Left ventricle myocardium inferior (tissue), 1 donor: ENCODE measurements around the gene SMIM20. TPM values are rescaled to one million over a fixed set of nuclear protein-coding genes. Genes with fewer than 3 reads are reported as not detected.

ENCODE experiments used
- DNase-seq: peaks from one replicate; pipeline ENCODE4 v3.0.0-alpha.2; 2020
- H3K27ac ChIP-seq: fragments of 200-600 bp; replicated peaks from 2 replicates; pipeline ENCODE4 v1.8.0; 2021
- H3K27me3 ChIP-seq: fragments of 200-600 bp; 2 replicates; pipeline ENCODE4 v1.8.0; 2021; ENCODE audit warnings: low read depth
- H3K36me3 ChIP-seq: fragments of 200-600 bp; 2 replicates; pipeline ENCODE4 v1.8.0; 2021
- H3K4me1 ChIP-seq: fragments of 200-600 bp; 2 replicates; pipeline ENCODE4 v1.8.0; 2021
- H3K4me3 ChIP-seq: fragments of 200-600 bp; 2 replicates; pipeline ENCODE4 v1.8.0; 2021; ENCODE audit warnings: mild to moderate bottlenecking, moderate library complexity
- H3K9me3 ChIP-seq: fragments of 200-600 bp; replicated peaks from 2 replicates; pipeline ENCODE4 v1.8.0; 2021
- intact Hi-C: fragments of 100-400 bp; cut with micrococcal nuclease; formaldehyde crosslinking; loops from one replicate; pipeline ENCODE4 v1.11.0; 2022
- total RNA-seq: library from RNA; stranded (reverse); fragmentation: NEBNext Ultra II Directional; extraction: Animal tissue kit (Norgen Biotek cat#: 25700); gene quantifications from one replicate; pipeline ENCODE4 v1.2.1, GENCODE V29; 2021
- TF ChIP-seq, protein P1 (sequence below): fragments of 200-600 bp; IDR thresholded peaks from 2 replicates; pipeline ENCODE4 v1.8.0; 2021; ENCODE audit warnings: antibody characterized with exemption, mild to moderate bottlenecking, borderline replicate concordance
- donor health status: DM: no; HTN: yes; CAD: no; lungs with severe emphysema.

Gene SMIM20
- total RNA-seq, 1 donor from 2014 or later = 45.4 TPM

DNA sequence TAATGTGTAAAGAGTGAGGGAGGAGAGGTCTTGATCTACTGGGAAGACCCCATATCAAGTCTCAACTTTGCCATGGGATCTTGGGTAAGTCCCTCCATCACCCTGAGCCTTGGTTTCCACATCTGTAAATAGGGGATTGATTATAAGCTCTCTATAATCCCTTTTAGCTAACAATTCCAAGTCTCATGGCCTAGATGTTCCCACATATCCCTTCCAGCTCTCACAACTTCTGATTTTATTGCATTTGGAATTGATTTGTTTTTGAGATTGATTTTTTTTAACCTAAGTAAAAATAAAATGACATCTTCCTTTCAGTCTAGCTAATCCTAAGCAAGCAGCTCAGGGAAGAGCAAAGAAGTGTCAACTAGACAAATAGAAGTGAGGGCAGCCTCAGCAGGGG is 29.8 kb downstream of the SMIM20 start:
- Histone ChIP-seq H3K4me3 (no peak overlapping the region), H3K9me3 (peaks cover 4% of the 10 kb centered on the region), H3K36me3 (no peaks in the 10 kb centered on the region), H3K4me1 (peaks cover 6% of the 10 kb centered on the region), H3K27me3 (no peaks in the 10 kb centered on the region), H3K27ac (peak overlapping the region; percentile 53)
- TF ChIP-seq, protein P1, sequence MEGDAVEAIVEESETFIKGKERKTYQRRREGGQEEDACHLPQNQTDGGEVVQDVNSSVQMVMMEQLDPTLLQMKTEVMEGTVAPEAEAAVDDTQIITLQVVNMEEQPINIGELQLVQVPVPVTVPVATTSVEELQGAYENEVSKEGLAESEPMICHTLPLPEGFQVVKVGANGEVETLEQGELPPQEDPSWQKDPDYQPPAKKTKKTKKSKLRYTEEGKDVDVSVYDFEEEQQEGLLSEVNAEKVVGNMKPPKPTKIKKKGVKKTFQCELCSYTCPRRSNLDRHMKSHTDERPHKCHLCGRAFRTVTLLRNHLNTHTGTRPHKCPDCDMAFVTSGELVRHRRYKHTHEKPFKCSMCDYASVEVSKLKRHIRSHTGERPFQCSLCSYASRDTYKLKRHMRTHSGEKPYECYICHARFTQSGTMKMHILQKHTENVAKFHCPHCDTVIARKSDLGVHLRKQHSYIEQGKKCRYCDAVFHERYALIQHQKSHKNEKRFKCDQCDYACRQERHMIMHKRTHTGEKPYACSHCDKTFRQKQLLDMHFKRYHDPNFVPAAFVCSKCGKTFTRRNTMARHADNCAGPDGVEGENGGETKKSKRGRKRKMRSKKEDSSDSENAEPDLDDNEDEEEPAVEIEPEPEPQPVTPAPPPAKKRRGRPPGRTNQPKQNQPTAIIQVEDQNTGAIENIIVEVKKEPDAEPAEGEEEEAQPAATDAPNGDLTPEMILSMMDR = no peak
- intact Hi-C loops = no loop called here
- DNase-seq = no peak

DNA sequence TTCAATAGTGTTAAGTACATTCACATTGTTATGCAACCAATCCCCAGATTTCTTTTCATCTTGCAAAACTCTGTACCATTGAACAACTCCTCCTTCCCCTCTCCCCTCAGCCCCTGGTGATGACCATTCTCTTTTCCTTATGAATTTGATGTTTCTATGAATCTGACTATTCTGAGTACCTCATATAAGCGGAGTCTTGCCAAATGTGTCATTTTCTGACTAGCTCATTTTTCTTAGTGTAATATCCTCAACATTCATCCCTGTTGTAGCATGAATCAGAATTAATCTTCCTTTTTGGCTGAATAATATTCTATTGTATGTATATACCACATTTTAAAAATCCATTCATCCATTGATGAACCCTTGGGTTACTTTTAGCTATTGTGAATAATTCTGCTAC is 34.0 kb downstream of the SMIM20 start:
- no peak for DNase-seq
- Histone ChIP-seq H3K27ac (no peak overlapping the region), H3K36me3 (no peaks in the 10 kb centered on the region), H3K9me3 (peaks cover 4% of the 10 kb centered on the region), H3K4me3 (no peak overlapping the region), H3K4me1 (peaks cover 13% of the 10 kb centered on the region), H3K27me3 (peaks cover 21% of the 10 kb centered on the region)
- TF ChIP-seq, protein P1 = no peak
- intact Hi-C loops = no loop called here

DNA sequence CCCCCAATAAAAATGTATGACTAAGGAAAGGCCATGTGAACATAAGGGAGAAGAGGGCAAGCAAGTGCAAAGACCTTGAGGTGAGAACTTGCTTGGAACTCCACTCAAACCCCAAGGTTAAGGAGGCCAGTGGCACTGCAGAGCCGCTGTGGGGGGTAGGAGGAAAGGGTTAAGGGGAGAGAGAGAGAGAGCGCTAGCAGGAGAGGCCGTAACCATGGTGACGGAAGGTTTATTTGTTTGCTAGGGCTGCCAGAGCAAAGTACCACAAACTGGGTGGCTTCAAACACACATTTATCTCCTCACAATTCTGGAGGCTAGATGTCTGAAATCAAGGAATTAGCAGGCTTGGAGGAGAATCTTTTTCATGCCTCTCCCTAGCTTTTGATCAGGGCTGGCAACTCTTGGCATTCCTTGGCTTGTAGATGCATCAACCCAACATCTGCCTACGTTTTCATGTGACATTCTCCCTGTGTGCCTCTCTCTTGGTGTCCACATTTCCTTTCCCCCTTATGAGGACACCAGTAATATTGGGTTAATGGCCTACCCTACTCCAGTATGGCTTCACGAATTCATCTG is 35.2 kb downstream of the SMIM20 start:
- TF ChIP-seq, protein P1 = no peak
- Histone ChIP-seq H3K4me3 (no peak overlapping the region), H3K9me3 (peaks cover 4% of the 10 kb centered on the region), H3K27ac (no peak overlapping the region), H3K36me3 (no peaks in the 10 kb centered on the region), H3K4me1 (peaks cover 8% of the 10 kb centered on the region), H3K27me3 (peaks cover 21% of the 10 kb centered on the region)
- intact Hi-C loops = no loop called here
- DNase-seq = no peak

DNA sequence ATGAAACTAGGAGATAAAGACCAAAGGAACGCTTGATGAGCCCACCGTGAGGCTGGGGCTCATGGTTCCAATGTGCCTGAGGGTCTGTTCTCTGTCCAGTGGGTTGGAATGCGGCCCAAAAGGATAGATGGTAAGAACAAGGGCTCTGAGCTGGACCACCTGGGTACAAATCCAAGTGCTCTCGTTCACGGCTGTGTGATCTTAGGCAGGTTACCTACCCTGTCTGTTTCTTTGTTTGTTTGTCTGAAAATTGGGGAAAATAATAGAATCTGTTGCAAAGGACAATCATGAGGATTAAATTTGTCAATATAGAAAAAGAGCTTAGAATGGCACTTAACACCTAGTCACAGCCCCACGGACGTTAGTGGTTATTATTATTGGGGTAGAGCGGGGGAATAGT is 36.0 kb downstream of the SMIM20 start:
- no peak overlapping the region for H3K27ac ChIP-seq
- H3K27me3 ChIP-seq = peaks cover 21% of the 10 kb centered on the region
- DNase-seq = no peak
- H3K4me1 ChIP-seq = peaks cover 8% of the 10 kb centered on the region
- H3K9me3 ChIP-seq = peaks cover 4% of the 10 kb centered on the region
- H3K4me3 ChIP-seq = no peak overlapping the region
- TF ChIP-seq, protein P1 = no peak
- H3K36me3 ChIP-seq = no peaks in the 10 kb centered on the region
- intact Hi-C loops = no loop called here

DNA sequence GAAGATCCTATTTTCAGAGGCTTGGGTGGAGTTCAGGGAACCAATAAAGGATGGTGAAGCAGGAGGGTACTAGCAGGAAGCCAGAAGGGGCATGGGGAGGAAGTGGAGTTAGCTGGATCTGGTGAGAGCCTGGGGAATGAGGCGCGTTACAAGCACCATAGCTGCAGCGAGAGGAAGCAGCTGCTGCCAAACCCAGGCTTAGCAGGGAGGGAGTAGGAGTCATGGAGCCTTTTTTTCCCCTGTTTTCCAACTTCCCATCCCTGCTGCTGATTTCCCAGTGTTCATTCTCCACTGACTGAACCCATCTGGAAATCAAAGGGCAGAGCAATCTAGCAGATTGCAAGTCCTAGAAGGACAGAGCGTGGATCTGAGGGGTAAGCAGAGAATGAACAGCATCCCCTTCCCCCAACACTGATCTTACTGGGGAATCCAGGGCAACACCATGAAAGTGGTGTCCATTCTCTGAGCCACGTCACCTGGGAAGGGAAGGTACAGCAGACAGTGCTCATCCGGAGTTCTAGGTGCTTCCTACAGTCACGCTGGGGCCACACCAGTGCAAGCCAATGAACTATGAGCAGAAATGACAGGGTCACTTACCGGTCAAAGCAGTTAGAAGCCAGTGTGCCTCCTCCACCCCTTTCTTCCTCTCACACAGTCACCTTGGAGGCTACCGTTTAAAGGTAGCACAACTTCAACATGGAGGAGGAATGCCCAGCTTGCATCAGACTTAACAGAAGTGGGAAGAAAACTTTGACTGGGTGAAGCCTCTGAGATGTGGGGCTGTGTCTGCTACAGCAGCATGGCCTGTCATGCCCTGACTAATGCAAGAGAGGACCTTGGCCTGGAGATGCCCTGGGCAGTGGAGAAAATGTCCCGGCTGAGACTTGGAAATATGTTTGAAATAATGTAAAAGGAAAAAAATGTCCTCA is 36.7 kb downstream of the SMIM20 start:
- TF ChIP-seq, protein P1 = no peak
- H3K9me3 ChIP-seq = peaks cover 4% of the 10 kb centered on the region
- no peak overlapping the region for H3K4me3 ChIP-seq
- intact Hi-C loops = no loop called here
- peaks cover 8% of the 10 kb centered on the region for H3K4me1 ChIP-seq
- H3K27ac ChIP-seq = no peak overlapping the region
- no peak for DNase-seq
- no peaks in the 10 kb centered on the region for H3K36me3 ChIP-seq
- peaks cover 21% of the 10 kb centered on the region for H3K27me3 ChIP-seq
